Small intestine (tissue), 7 donors: ENCODE measurements around the gene CCR5. TPM values are rescaled to one million over a fixed set of nuclear protein-coding genes. Genes with fewer than 3 reads are reported as not detected.
"Not testable (repeated sequence)": the region's sequence is repeated elsewhere in the genome, so short reads cannot be mapped to it uniquely, and the experiment has no call there.

Source experiments
- DNase-seq, 2 donors: peaks; one replicate each; pipeline versions ENCODE4 v3.0.0 to v3.0.0-alpha.2; 2013
- FAIRE-seq: peaks from 2 replicates; lab custom pipeline; 2012; peaks lifted over from hg19 to GRCh38; lab: Jason Lieb, UNC
- H3K27ac ChIP-seq, 3 donors: one replicate each; pipeline ENCODE4 v1.5.1; 2013; ENCODE audit warnings: low read length in 2 of 3, mild to moderate bottlenecking in 2 of 3, control low read depth in 1 of 3, inconsistent platforms in 1 of 3, low read depth in 1 of 3, moderate library complexity in 1 of 3
- H3K27me3 ChIP-seq, 3 donors: one replicate each; pipeline ENCODE4 v1.6.1; 2013; ENCODE audit warnings: low read length in 3 of 3, inconsistent platforms in 1 of 3; ENCODE audit not compliant: control insufficient read depth in 3 of 3, insufficient read depth in 3 of 3
- H3K36me3 ChIP-seq, 3 donors: one replicate each; pipeline ENCODE4 v1.6.1; 2013; ENCODE audit warnings: low read length in 3 of 3, inconsistent platforms in 1 of 3, low read depth in 1 of 3, mild to moderate bottlenecking in 1 of 3, moderate library complexity in 1 of 3; ENCODE audit not compliant: control insufficient read depth in 3 of 3, insufficient read depth in 2 of 3
- H3K4me1 ChIP-seq, 3 donors: one replicate each; pipeline ENCODE4 v1.6.1; 2013; ENCODE audit warnings: low read length in 2 of 3, inconsistent platforms in 1 of 3, low read depth in 1 of 3, mild to moderate bottlenecking in 1 of 3, moderate library complexity in 1 of 3; ENCODE audit not compliant: control insufficient read depth in 3 of 3, insufficient read depth in 2 of 3
- H3K4me3 ChIP-seq, 3 donors: one replicate each; pipeline ENCODE4 v1.5.1; 2013; ENCODE audit warnings: low read length in 3 of 3, control low read depth in 1 of 3, inconsistent platforms in 1 of 3, low read depth in 1 of 3, mild to moderate bottlenecking in 1 of 3, moderate library complexity in 1 of 3
- H3K9me3 ChIP-seq, 2 donors: one replicate each; pipeline ENCODE4 v1.6.1; 2013; ENCODE audit warnings: low read depth in 1 of 2, low read length in 1 of 2; ENCODE audit not compliant: control insufficient read depth in 2 of 2, insufficient read depth in 1 of 2
- WGBS, 3 donors: extraction: QIAGEN DNeasy Blood & Tissue Kit; methylation state at CpG; one replicate each; pipeline ENCODE4 v1.1.7; 2013; 5-methylcytosine and 5-hydroxymethylcytosine counted together
- polyA plus RNA-seq, 4 donors: library from polyadenylated mRNA; stranded (reverse) in 3 of 4; unstranded in 1 of 4; fragments of 200-250 nt in 3 of 4; fragments of 120-200 nt in 1 of 4; gene quantifications; one replicate each; pipeline versions ENCODE4 v1.2.1 to v1.2.3, GENCODE V29; 2013
- donor health status: healthy with polysubstance abuse.
- donor health status: control.
- donor health status: control.
- donor health status: Bipolar disorder and iron deficiency.
- donor health status: healthy.

The CCR5 gene
- polyA plus RNA-seq, 4 donors: 0.81 to 1.5 (median 0.92) TPM

DNA sequence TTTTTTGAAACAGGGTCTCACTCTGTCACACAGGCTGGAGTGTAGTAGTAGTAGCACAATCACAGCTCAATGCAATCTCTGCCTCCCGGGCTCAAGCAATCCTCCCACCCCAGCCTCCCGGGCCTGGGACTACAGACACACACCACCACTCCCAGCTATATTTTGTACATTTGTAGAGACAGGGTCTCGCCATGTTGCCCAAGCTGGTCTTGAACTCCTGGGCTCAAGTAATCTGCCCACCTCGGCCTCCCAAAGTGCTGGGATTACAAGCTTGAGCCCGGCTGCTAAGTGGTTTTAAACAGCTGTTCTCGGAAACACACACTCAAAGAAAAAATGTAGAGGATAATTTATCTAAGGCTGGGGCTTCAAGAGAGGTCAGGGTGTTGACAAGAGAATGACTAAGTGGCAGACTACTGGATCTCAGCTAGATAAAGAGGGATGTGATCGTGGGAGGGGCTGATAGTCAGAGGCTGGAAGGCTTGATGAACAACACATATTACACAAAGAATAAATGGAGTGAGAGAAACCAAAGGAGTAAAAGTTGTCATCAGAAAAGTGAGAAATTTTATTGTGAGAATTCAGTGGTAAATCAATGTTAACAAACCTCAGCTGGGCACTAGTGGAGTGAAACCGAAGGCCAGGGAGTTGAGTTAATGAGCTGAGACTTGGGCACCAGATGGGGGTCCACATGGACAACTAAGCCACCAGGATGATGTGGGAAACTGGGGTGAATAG lies 29.4 kb downstream of the CCR5 start:
- no peak overlapping the region for H3K4me3 ChIP-seq
- H3K9me3 ChIP-seq: no peaks in the 10 kb centered on the region
- FAIRE-seq: no peak
- peaks cover 2 to 20% (median 8%) of the 10 kb centered on the region in 3 donors for H3K4me1 ChIP-seq
- no peaks in the 10 kb centered on the region for H3K27me3 ChIP-seq
- no peak for DNase-seq
- no peak overlapping the region for H3K27ac ChIP-seq
- H3K36me3 ChIP-seq: no peaks in the 10 kb centered on the region
- WGBS, 3 donors: 76 to 89% (median 79%) methylated on average over 8 of the region's 8 CpGs

DNA sequence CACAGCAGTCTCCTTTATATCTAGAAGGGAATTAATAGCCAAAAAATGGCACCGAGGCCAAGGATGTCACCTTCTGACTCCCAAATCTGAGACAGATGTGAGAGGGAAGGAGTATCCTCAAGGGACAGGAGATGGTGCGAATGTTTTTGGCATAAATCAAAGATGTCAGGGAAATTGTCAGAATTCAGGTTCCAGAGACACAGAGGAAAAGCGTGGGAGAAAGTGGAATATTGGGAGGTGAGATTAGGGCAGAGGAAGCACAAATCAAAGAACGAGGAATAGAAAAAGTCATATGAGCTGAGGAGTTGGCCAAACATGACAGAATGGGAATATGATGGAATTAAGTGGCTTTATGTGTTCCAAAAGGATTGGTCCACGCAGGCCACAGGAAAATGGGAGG lies 30.1 kb downstream of the CCR5 start:
- peaks cover 2 to 19% (median 8%) of the 10 kb centered on the region in 3 donors for H3K4me1 ChIP-seq
- no peak overlapping the region for H3K27ac ChIP-seq
- no peaks in the 10 kb centered on the region for H3K36me3 ChIP-seq
- DNase-seq (no peak), FAIRE-seq (no peak)
- no peaks in the 10 kb centered on the region for H3K27me3 ChIP-seq
- no peaks in the 10 kb centered on the region for H3K9me3 ChIP-seq
- WGBS, 3 donors: 93 to 96% (median 96%) methylated on average over 5 of the region's 5 CpGs
- H3K4me3 ChIP-seq: no peak overlapping the region

DNA sequence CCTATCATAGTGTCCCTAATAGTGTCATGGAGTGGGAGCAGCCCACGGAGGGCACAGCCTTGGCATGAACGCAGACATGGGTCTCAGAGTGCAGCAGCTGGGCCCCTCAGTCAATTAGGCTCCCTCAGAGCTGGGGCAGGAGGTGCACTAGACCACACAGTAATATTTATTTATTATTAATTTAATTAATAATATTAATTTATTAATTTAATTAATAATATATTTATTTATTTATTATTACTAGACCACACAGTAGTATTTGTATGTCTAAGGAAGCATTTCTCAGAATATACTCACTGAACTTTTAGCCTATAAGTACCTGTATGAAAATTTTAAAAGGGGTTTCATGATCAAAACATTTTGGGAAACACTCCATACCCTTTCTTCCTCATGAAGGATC lies 30.8 kb downstream of the CCR5 start:
- 92 to 94% (median 92%) methylated on average over 2 of the region's 2 CpGs for WGBS, 3 donors

DNA sequence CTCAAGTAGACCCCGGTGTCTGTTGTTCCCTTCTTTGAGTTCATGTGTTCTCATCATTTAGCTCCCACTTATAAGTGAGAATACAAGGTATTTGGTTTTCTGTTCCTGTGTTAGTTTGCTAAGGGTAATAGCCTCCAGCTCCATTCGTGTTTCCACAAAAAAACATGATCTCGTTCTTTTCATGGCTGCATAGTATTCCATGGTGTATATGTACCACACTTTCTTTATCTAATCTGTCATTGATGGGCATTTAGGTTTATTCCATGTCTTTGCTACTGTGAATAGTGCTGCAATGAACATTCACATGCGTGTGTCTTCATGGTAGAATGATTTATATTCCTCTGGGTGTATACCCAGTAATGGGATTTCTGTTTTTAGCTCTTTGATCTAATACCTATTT lies 32.2 kb downstream of the CCR5 start:
- H3K4me1 ChIP-seq: peaks cover 2 to 38% (median 18%) of the 10 kb centered on the region in 3 donors
- not testable (repeated sequence) for H3K27ac ChIP-seq, H3K27me3 ChIP-seq, H3K4me3 ChIP-seq, DNase-seq, FAIRE-seq, H3K36me3 ChIP-seq, H3K9me3 ChIP-seq
- 94 to 97% (median 96%) methylated on average over 4 of the region's 4 CpGs for WGBS, 3 donors

More for the DNA sequence above, 30.8 kb downstream of the CCR5 start:
- DNase-seq (no peak), FAIRE-seq (no peak)
- Histone ChIP-seq H3K9me3 (no peaks in the 10 kb centered on the region), H3K36me3 (no peaks in the 10 kb centered on the region), H3K4me1 (peaks cover 2 to 26% (median 12%) of the 10 kb centered on the region in 3 donors), H3K4me3 (no peak overlapping the region), H3K27ac (no peak overlapping the region), H3K27me3 (no peaks in the 10 kb centered on the region)

DNA sequence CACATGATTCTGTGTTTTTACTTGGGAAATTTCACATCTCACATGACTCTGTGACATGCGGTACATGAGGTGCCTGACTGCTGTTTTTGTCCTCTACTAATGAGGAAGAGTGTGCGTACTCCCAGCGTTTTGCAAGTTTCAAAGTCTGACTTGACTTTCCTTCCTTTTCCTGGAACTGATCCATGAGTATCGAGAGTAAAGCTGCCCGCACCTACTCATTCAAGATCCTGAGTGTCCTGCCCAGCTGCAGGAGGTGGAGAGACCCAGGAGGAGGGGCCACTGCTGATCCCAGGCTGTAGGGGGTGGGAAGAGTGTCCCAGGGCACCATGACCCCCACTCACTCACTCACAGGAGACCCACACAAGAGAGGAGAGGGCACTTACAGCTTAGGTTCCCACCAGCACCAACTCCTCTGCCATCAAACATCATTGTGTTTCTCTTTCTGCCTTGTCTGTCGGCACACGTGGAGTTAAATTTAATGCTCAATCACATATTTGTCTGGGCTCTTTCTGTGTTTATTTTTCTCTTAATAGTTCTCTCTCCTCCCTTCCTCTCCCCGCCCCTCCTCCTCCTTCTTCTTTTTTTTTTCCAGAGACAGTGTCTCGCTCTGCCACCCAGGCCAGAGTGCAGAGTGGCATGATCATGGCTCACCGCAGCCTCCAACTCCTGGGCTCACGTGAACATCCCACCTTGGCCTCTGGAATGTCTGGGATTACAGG lies 34.7 kb downstream of the CCR5 start:
- H3K27me3 ChIP-seq: no peaks in the 10 kb centered on the region
- WGBS, 3 donors: 5 to 30% (median 23%) methylated on average over 11 of the region's 11 CpGs
- H3K27ac ChIP-seq: peak overlapping the region; percentile 95 to 99 (median 98)
- H3K4me3 ChIP-seq: peak overlapping the region in 1 of 3 donors; percentile 22
- FAIRE-seq: no peak
- H3K9me3 ChIP-seq: no peaks in the 10 kb centered on the region
- peak; percentile 93 to 97 for DNase-seq
- H3K4me1 ChIP-seq: peaks cover 4 to 43% (median 14%) of the 10 kb centered on the region in 3 donors
- peaks cover 0 to 12% (median 0%) of the 10 kb centered on the region in 3 donors for H3K36me3 ChIP-seq

DNA sequence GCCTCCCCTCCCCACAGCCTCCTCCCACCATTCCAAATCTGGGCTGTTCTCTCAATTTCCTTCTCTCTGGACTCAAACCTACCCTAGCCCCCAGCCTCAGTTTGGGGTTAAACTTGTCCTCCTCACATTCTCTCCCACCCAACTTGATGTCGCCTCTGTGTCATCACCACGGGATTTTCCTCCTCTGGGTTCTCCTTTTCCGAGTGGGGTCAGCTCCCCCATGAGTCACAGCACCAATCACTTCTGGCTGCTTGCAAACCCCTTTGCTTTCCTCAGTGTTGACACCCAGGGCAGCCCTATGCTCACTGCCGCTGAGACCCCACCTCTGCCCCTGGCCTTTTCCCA lies 35.7 kb downstream of the CCR5 start:
- Histone ChIP-seq H3K27ac (peak overlapping the region; percentile 95 to 99 (median 98)), H3K36me3 (peaks cover 0 to 12% (median 0%) of the 10 kb centered on the region in 3 donors), H3K27me3 (no peaks in the 10 kb centered on the region), H3K9me3 (no peaks in the 10 kb centered on the region), H3K4me3 (peak overlapping the region in 1 of 3 donors; percentile 42), H3K4me1 (peaks cover 4 to 43% (median 14%) of the 10 kb centered on the region in 3 donors)
- FAIRE-seq (no peak), DNase-seq (no peak)
- WGBS, 3 donors: 59 to 72% (median 68%) methylated on average over 4 of the region's 4 CpGs

DNA sequence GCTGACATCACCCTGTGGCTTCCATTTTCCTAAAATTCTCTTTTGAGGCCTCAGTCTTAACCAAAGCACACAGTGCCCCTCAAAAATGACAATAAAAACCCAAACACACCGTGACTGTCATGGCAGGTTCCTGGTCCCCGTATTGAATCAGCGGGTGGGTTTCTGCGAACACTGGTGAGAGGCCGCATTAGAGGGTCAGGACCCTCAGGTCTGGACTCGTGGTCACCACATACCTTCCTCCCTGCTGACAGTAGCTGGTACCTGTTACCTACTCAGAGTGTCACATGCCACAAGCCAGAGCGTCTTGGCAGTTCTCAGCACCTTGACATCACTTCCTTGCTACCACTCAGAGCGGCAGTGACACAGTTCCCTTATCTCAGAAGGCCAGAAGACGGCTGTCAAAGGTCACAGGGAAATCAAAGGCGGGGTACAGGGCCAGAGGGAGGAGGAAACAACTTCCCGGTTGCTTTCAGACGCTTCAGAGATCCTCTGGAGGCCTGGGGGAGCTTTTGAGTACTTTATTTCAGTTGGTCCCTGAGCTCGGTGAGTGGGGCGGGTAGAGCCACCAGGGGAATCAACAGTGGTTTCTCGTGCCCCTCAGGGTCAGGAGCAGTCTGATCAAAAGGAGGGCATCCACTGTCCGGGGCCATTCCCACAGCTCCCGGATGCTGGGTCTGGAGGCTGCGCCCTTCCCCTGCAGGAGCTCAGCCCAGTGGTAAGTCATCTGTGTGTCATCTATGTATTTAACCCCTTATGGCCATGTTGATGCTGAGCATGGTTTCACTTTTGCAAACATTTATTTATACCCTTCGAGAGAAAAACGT lies 36.3 kb downstream of the CCR5 start, which contains the start of the genes CCR5AS and CCRL2:
Gene CCR5AS, minus strand, starts transcription at position 279 of the 824 bp plus-strand sequence.
Gene CCRL2, plus strand, starts transcription at position 472 of the 824 bp plus-strand sequence. CDS start 821 bp downstream, outside the sequence.
- Histone ChIP-seq H3K27me3 (no peaks in the 10 kb centered on the region), H3K27ac (peak within 1 kb of the TSS; percentile 95 to 99 (median 98)), H3K4me3 (peak within 1 kb of the TSS; percentile 38 to 60 (median 57)), H3K36me3 (peaks cover 0 to 12% (median 0%) of the 10 kb centered on the region in 3 donors), H3K9me3 (no peaks in the 10 kb centered on the region), H3K4me1 (peaks cover 4 to 43% (median 14%) of the 10 kb centered on the region in 3 donors)
- WGBS, 3 donors: 12 to 25% (median 12%) methylated on average over 20 of the region's 20 CpGs
- FAIRE-seq: no peak
- peak; percentile 95 to 98 for DNase-seq

DNA sequence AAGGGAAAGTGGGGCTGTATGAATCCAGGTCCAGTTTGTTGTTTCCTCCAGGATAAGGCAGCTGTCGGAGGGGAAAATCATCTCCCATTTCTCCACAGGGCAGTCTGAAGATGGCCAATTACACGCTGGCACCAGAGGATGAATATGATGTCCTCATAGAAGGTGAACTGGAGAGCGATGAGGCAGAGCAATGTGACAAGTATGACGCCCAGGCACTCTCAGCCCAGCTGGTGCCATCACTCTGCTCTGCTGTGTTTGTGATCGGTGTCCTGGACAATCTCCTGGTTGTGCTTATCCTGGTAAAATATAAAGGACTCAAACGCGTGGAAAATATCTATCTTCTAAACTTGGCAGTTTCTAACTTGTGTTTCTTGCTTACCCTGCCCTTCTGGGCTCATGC lies 37.2 kb downstream of the CCR5 start:
- Histone ChIP-seq H3K9me3 (no peaks in the 10 kb centered on the region), H3K36me3 (peaks cover 0 to 12% (median 0%) of the 10 kb centered on the region in 3 donors), H3K27ac (peak overlapping the region; percentile 95 to 99 (median 98)), H3K27me3 (no peaks in the 10 kb centered on the region), H3K4me1 (peaks cover 4 to 43% (median 16%) of the 10 kb centered on the region in 3 donors), H3K4me3 (peak overlapping the region in 2 of 3 donors; percentile 57 to 60)
- 17 to 50% (median 35%) methylated on average over 7 of the region's 7 CpGs for WGBS, 3 donors
- no peak for FAIRE-seq
- peak in 1 of 2 donors; percentile 40 for DNase-seq
